IgD-negative memory B cell (primary cell): Measurements from ENCODE around the gene CYP19A1. TPM values are rescaled to one million over a fixed set of nuclear protein-coding genes. Genes with fewer than 3 reads are reported as not detected.
"Not testable (repeated sequence)": the region's sequence is repeated elsewhere in the genome, so short reads cannot be mapped to it uniquely, and the experiment has no call there.

Source experiments
- H3K27ac Mint-ChIP-seq, 3 donors: one replicate each; pipeline ENCODE4 v1.8.0; 2020 to 2022; ENCODE audit warnings: mild to moderate bottlenecking in 3 of 3, mixed read lengths in 3 of 3, moderate library complexity in 1 of 3
- H3K27me3 Mint-ChIP-seq: one replicate; pipeline ENCODE4 v1.8.0; 2021; ENCODE audit warnings: mixed read lengths
- H3K36me3 Mint-ChIP-seq: one replicate; pipeline ENCODE4 v1.8.0; 2020; ENCODE audit warnings: mild to moderate bottlenecking, mixed read lengths
- H3K4me1 Mint-ChIP-seq, 3 donors: one replicate each; pipeline ENCODE4 v1.8.0; 2020 to 2022; ENCODE audit warnings: mixed read lengths in 3 of 3, mild to moderate bottlenecking in 1 of 3
- H3K4me3 Mint-ChIP-seq, 4 donors: one replicate each; pipeline ENCODE4 v1.8.0; 2020 to 2022; ENCODE audit warnings: mild to moderate bottlenecking in 4 of 4, mixed read lengths in 4 of 4, moderate library complexity in 3 of 4
- H3K9me3 Mint-ChIP-seq, 3 donors: one replicate each; pipeline ENCODE4 v1.8.0; 2020 to 2021; ENCODE audit warnings: mixed read lengths in 3 of 3, mild to moderate bottlenecking in 1 of 3
- polyA plus RNA-seq: library from polyadenylated mRNA; unstranded; fragments of 300-500 nt; fragmentation: Illumina TruSeq; gene quantifications from one replicate; pipeline ENCODE4 v1.2.3, GENCODE V29; 2021

The CYP19A1 gene
- polyA plus RNA-seq, 1 donor from 2014 or later: not detected

- H3K27ac Mint-ChIP-seq, H3K4me3 Mint-ChIP-seq, H3K36me3 Mint-ChIP-seq, H3K4me1 Mint-ChIP-seq, H3K27me3 Mint-ChIP-seq, H3K9me3 Mint-ChIP-seq: not testable (repeated sequence)
Observed at GRCh38 chr15:51261113-51261512, 77.3 kb downstream of the CYP19A1 start.

GRCh38 chr15:51260202-51260601 is 78.2 kb downstream of the CYP19A1 start:
- Mint-ChIP-seq H3K36me3 (no peaks in the 10 kb centered on the region), H3K4me1 (no peaks in the 10 kb centered on the region), H3K9me3 (peaks cover 0 to 9% (median 0%) of the 10 kb centered on the region in 3 donors), H3K27me3 (peaks cover 8% of the 10 kb centered on the region), H3K4me3 (no peak overlapping the region), H3K27ac (no peak overlapping the region)

GRCh38 chr15:51255533-51255932 is 82.9 kb downstream of the CYP19A1 start:
- H3K9me3 Mint-ChIP-seq: no peaks in the 10 kb centered on the region
- H3K4me3 Mint-ChIP-seq: no peak overlapping the region
- H3K27me3 Mint-ChIP-seq: peaks cover 13% of the 10 kb centered on the region
- no peaks in the 10 kb centered on the region for H3K36me3 Mint-ChIP-seq
- H3K27ac Mint-ChIP-seq: no peak overlapping the region
- H3K4me1 Mint-ChIP-seq: no peaks in the 10 kb centered on the region

GRCh38 chr15:51253366-51253765 is 85.0 kb downstream of the CYP19A1 start:
- Mint-ChIP-seq H3K4me1 (no peaks in the 10 kb centered on the region), H3K9me3 (no peaks in the 10 kb centered on the region), H3K4me3 (no peak overlapping the region), H3K27ac (no peak overlapping the region), H3K36me3 (no peaks in the 10 kb centered on the region), H3K27me3 (peaks cover 15% of the 10 kb centered on the region)

- Mint-ChIP-seq H3K36me3 (no peaks in the 10 kb centered on the region), H3K4me3 (peak overlapping the region in 1 of 4 donors; percentile 42), H3K4me1 (no peaks in the 10 kb centered on the region), H3K27ac (no peak overlapping the region), H3K27me3 (peaks cover 12% of the 10 kb centered on the region), H3K9me3 (no peaks in the 10 kb centered on the region)
Observed at GRCh38 chr15:51252671-51253070, 85.7 kb downstream of the CYP19A1 start.

- no peak overlapping the region for H3K4me3 Mint-ChIP-seq
- H3K4me1 Mint-ChIP-seq: peaks cover 0 to 1% (median 0%) of the 10 kb centered on the region in 3 donors
- H3K9me3 Mint-ChIP-seq: no peaks in the 10 kb centered on the region
- H3K36me3 Mint-ChIP-seq: no peaks in the 10 kb centered on the region
- H3K27ac Mint-ChIP-seq: no peak overlapping the region
- peaks cover 15% of the 10 kb centered on the region for H3K27me3 Mint-ChIP-seq
Observed at GRCh38 chr15:51251556-51251955, 86.8 kb downstream of the CYP19A1 start.

GRCh38 chr15:51250217-51251011 is 88.0 kb downstream of the CYP19A1 start:
- Mint-ChIP-seq H3K4me3 (no peak overlapping the region), H3K27me3 (peaks cover 15% of the 10 kb centered on the region), H3K4me1 (peaks cover 0 to 1% (median 0%) of the 10 kb centered on the region in 3 donors), H3K27ac (no peak overlapping the region), H3K9me3 (no peaks in the 10 kb centered on the region), H3K36me3 (no peaks in the 10 kb centered on the region)

- H3K27me3 Mint-ChIP-seq: peaks cover 17% of the 10 kb centered on the region
- no peak overlapping the region for H3K4me3 Mint-ChIP-seq
- no peaks in the 10 kb centered on the region for H3K9me3 Mint-ChIP-seq
- no peaks in the 10 kb centered on the region for H3K36me3 Mint-ChIP-seq
- peaks cover 0 to 2% (median 1%) of the 10 kb centered on the region in 3 donors for H3K4me1 Mint-ChIP-seq
- no peak overlapping the region for H3K27ac Mint-ChIP-seq
Observed at GRCh38 chr15:51245628-51246027, 92.8 kb downstream of the CYP19A1 start.

- Mint-ChIP-seq H3K4me3 (no peak overlapping the region), H3K27me3 (peaks cover 23% of the 10 kb centered on the region), H3K36me3 (no peaks in the 10 kb centered on the region), H3K27ac (no peak overlapping the region), H3K9me3 (no peaks in the 10 kb centered on the region), H3K4me1 (peaks cover 0 to 10% (median 2%) of the 10 kb centered on the region in 3 donors)
Observed at GRCh38 chr15:51244423-51244869, 94.0 kb downstream of the CYP19A1 start.

GRCh38 chr15:51243774-51244173 is 94.6 kb downstream of the CYP19A1 start:
- H3K4me1 Mint-ChIP-seq: peaks cover 0 to 11% (median 3%) of the 10 kb centered on the region in 3 donors
- no peak overlapping the region for H3K4me3 Mint-ChIP-seq

GRCh38 chr15:51240066-51240465 is 98.3 kb downstream of the CYP19A1 start:
- H3K9me3 Mint-ChIP-seq: no peaks in the 10 kb centered on the region
- H3K4me3 Mint-ChIP-seq: no peak overlapping the region
- peaks cover 0 to 11% (median 2%) of the 10 kb centered on the region in 3 donors for H3K4me1 Mint-ChIP-seq
- no peaks in the 10 kb centered on the region for H3K36me3 Mint-ChIP-seq
- H3K27me3 Mint-ChIP-seq: peaks cover 24% of the 10 kb centered on the region
- H3K27ac Mint-ChIP-seq: no peak overlapping the region

More at GRCh38 chr15:51243774-51244173, 94.6 kb downstream of the CYP19A1 start:
- H3K27me3 Mint-ChIP-seq: peaks cover 20% of the 10 kb centered on the region
- no peak overlapping the region for H3K27ac Mint-ChIP-seq
- H3K36me3 Mint-ChIP-seq: no peaks in the 10 kb centered on the region
- no peaks in the 10 kb centered on the region for H3K9me3 Mint-ChIP-seq

GRCh38 chr15:51237816-51238215 is 100.6 kb downstream of the CYP19A1 start:
- no peak overlapping the region for H3K27ac Mint-ChIP-seq

GRCh38 chr15:51234176-51234927 is 104.0 kb downstream of the CYP19A1 start:
- Mint-ChIP-seq H3K4me1 (peaks cover 0 to 5% (median under 1%) of the 10 kb centered on the region in 3 donors), H3K36me3 (no peaks in the 10 kb centered on the region), H3K4me3 (no peak overlapping the region), H3K27me3 (peaks cover 15% of the 10 kb centered on the region), H3K9me3 (no peaks in the 10 kb centered on the region), H3K27ac (no peak overlapping the region)

More at GRCh38 chr15:51237816-51238215, 100.6 kb downstream of the CYP19A1 start:
- H3K4me3 Mint-ChIP-seq: no peak overlapping the region
- H3K36me3 Mint-ChIP-seq: no peaks in the 10 kb centered on the region
- peaks cover 29% of the 10 kb centered on the region for H3K27me3 Mint-ChIP-seq
- H3K4me1 Mint-ChIP-seq: peaks cover 0 to 15% (median 2%) of the 10 kb centered on the region in 3 donors
- no peaks in the 10 kb centered on the region for H3K9me3 Mint-ChIP-seq

- Mint-ChIP-seq H3K36me3 (no peaks in the 10 kb centered on the region), H3K4me1 (peaks cover 0 to 5% (median 4%) of the 10 kb centered on the region in 3 donors), H3K27ac (no peak overlapping the region), H3K4me3 (no peak overlapping the region), H3K27me3 (peaks cover 17% of the 10 kb centered on the region), H3K9me3 (no peaks in the 10 kb centered on the region)
Observed at GRCh38 chr15:51232581-51232980, 105.8 kb downstream of the CYP19A1 start.

GRCh38 chr15:51229907-51230330 is 108.5 kb downstream of the CYP19A1 start:
- Mint-ChIP-seq H3K36me3 (no peaks in the 10 kb centered on the region), H3K4me1 (peaks cover 0 to 5% (median 4%) of the 10 kb centered on the region in 3 donors), H3K4me3 (no peak overlapping the region), H3K9me3 (no peaks in the 10 kb centered on the region), H3K27ac (no peak overlapping the region), H3K27me3 (peaks cover 10% of the 10 kb centered on the region)
